Measurements from ENCODE around the gene NXF1. TPM values are rescaled to one million over a fixed set of nuclear protein-coding genes. Genes with fewer than 3 reads are reported as not detected.
"Not testable (repeated sequence)": the region's sequence is repeated elsewhere in the genome, so short reads cannot be mapped to it uniquely, and the experiment has no call there.

Gene NXF1
- total RNA-seq, 2 experiments from 2014 or later: 89.5 to 97.6 TPM

DNA sequence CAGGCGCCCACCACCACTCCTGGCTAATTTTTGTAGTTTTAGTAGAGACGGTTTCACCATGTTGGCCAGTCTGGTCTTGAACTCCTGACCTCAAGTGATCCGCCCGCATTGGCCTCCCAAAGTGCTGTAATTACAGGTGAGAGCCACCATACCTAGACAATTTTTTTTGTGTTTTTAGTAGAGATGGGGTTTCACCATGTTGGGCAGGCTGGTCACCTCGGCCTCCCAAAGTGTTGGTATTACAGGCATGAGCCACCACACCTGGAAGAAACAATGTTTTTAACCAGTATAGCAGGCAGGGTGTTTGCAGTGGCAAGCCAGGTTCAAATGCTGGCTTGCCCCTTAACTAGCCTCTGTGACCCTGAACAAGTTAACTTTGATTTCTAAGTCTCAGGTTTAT is 55.3 kb downstream of the NXF1 start:
- H3K4me3 Mint-ChIP-seq; POLR2A ChIA-PET; H3K27me3 Mint-ChIP-seq; H3K9me3 Mint-ChIP-seq (ENCODE audit: low read depth); ATAC-seq; DNase-seq; H3K36me3 Mint-ChIP-seq (ENCODE audit: low read depth): not testable (repeated sequence)
- intact Hi-C loops (cut with DNase I, micrococcal nuclease): loop anchor here in 1 of 2 experiments (5.0 kb wide), 1 partner anchor 37 kb away; the partner anchor contains the start of gene TMEM179B
- Mint-ChIP-seq H3K27ac (peak overlapping the region; percentile 25), H3K4me1 (peaks cover 29% of the 10 kb centered on the region)
- CTCF ChIA-PET: interaction anchor here (0.6 to 1.5 kb wide), 2 partner anchors 12 to 134 kb away, joined by 4 read pairs; partner anchors contain the start of gene POLR2G

DNA sequence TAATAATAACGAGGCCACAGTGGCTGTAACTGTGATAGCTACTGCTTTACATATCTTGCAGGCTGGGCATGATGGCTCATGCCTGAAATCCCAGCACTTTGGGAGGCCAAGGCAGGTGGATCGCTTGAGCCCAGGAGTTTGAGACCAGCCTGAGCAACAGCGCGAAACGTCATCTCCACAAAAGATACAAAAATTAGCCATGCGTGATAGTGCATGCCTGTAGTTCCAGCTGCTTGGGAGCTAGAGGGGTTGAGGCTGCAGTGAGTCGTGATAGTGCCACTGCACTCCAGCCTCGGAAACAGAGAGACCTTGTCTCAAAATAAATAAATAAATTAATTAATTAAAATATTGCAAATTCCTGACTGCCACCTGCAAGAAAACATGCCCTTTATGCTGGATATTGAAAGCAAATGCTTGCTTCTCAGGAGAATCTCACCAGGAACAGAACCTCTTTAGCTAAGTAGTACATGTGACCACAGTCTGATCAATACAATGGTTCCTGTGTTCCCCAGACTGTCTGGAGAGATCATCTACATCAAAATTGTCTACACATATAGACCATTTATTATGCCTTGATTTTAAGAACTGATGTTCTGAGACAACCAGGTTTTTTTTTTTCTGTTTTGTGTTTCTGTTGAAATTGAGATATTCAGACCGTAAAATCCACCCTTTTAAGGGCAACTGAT is 57.6 kb downstream of the NXF1 start:
- H3K9me3 Mint-ChIP-seq (ENCODE audit: low read depth): no peaks in the 10 kb centered on the region
- no peak for DNase-seq
- H3K4me3 Mint-ChIP-seq: no peak overlapping the region
- ChIA-PET POLR2A (interaction anchor here (0.5 to 0.7 kb wide), 2 partner anchors 15 to 133 kb away, joined by 3 read pairs; partner anchors contain the start of gene SLC3A2), CTCF (interaction anchor here (0.8 to 2.1 kb wide), 3 partner anchors 144 to 323 kb away, joined by 3 to 5 read pairs (median 4); no protein-coding TSS in a partner anchor)
- H3K36me3 Mint-ChIP-seq (ENCODE audit: low read depth): peaks cover 6% of the 10 kb centered on the region
- H3K27ac Mint-ChIP-seq: no peak overlapping the region
- intact Hi-C loops (cut with DNase I, micrococcal nuclease): no loop called here
- no peak for ATAC-seq
- no peaks in the 10 kb centered on the region for H3K27me3 Mint-ChIP-seq
- H3K4me1 Mint-ChIP-seq: peaks cover 17% of the 10 kb centered on the region

Small RNA genes within 50 kb of the gene (microRNA-seq; reads per million reads assigned to microRNA genes)
- 3.2 reads per million for gene MIR6514 (ENCODE audit: borderline replicate concordance)
- 2.1 reads per million for gene MIR6748 (ENCODE audit: borderline replicate concordance)

Other genes starting within 250 kb of the NXF1 start
- gene EEF1G, start 231.5 kb downstream of the NXF1 start, total RNA-seq: 1,000 to 10,000 TPM; 1,986 to 2,351 TPM
- gene TUT1, start 213.9 kb downstream of the NXF1 start, total RNA-seq: 10 to 100 TPM; 32.5 to 36.0 TPM
- 100 to 1,000 TPM; 159 to 179 TPM for gene MTA2, start 203.6 kb downstream of the NXF1 start, total RNA-seq
- 100 to 1,000 TPM; 101 to 112 TPM for gene EML3, start 192.7 kb downstream of the NXF1 start, total RNA-seq
- 1 to 10 TPM; 1.5 to 1.9 TPM for gene ROM1, start 192.2 kb downstream of the NXF1 start, total RNA-seq
- 10 to 100 TPM; 48.7 to 57.5 TPM for gene B3GAT3, start 183.5 kb downstream of the NXF1 start, total RNA-seq
- gene GANAB, start 158.8 kb downstream of the NXF1 start, total RNA-seq: 100 to 1,000 TPM; 208 to 218 TPM
- 10 to 100 TPM; 26.0 to 29.9 TPM for gene INTS5, start 152.1 kb downstream of the NXF1 start, total RNA-seq
- gene C11orf98, start 140.2 kb downstream of the NXF1 start, total RNA-seq: 100 to 1,000 TPM; 108 to 135 TPM
- gene CSKMT, start 140.1 kb downstream of the NXF1 start, total RNA-seq: 10 to 100 TPM; 12.6 to 31.3 TPM
- gene UQCC3, start 133.8 kb downstream of the NXF1 start, total RNA-seq: 1 to 10 TPM; 4.1 to 6.4 TPM
- gene LBHD1, start 133.2 kb downstream of the NXF1 start, total RNA-seq: 10 to 100 TPM; 11.9 to 15.5 TPM
- gene UBXN1, start 126.4 kb downstream of the NXF1 start, total RNA-seq: 100 to 1,000 TPM in 1 of 2 experiments, 10 to 100 TPM in 1; 95.6 to 119 TPM
- gene LRRN4CL, start 115.9 kb downstream of the NXF1 start, total RNA-seq: under 1 TPM in 1 of 2 experiments, not detected in 1; 0.16 TPM
- gene BSCL2, start 98.0 kb downstream of the NXF1 start, total RNA-seq: 10 to 100 TPM; 16.7 to 28.0 TPM
- gene GNG3, start 97.8 kb downstream of the NXF1 start, total RNA-seq: not detected
- gene HNRNPUL2, start 78.0 kb downstream of the NXF1 start, total RNA-seq: 10 to 100 TPM; 48.7 to 59.6 TPM
- 10 to 100 TPM; 40.8 to 54.1 TPM for gene TTC9C, start 77.0 kb downstream of the NXF1 start, total RNA-seq
- gene ZBTB3, start 51.3 kb downstream of the NXF1 start, total RNA-seq: 10 to 100 TPM in 1 of 2 experiments, 1 to 10 TPM in 1; 6.0 to 10.2 TPM
- 100 to 1,000 TPM in 1 of 2 experiments, 10 to 100 TPM in 1; 87.1 to 125 TPM for gene POLR2G, start 43.9 kb downstream of the NXF1 start, total RNA-seq
- gene TAF6L, start 34.0 kb downstream of the NXF1 start, total RNA-seq: 10 to 100 TPM; 10.2 to 12.6 TPM
- 10 to 100 TPM; 19.5 to 35.9 TPM for gene TMEM179B, start 18.0 kb downstream of the NXF1 start, total RNA-seq
- gene TMEM223, start 13.4 kb downstream of the NXF1 start, total RNA-seq: 10 to 100 TPM; 11.1 to 12.6 TPM
- gene STX5, start 26.6 kb upstream of the NXF1 start, total RNA-seq: 10 to 100 TPM; 19.3 to 21.8 TPM
- under 1 TPM in 1 of 2 experiments, not detected in 1; 0.42 TPM for gene TEX54, start 27.4 kb upstream of the NXF1 start, total RNA-seq
- 10 to 100 TPM; 83.1 to 93.1 TPM for gene WDR74, start 34.1 kb upstream of the NXF1 start, total RNA-seq
- 100 to 1,000 TPM; 401 to 402 TPM for gene SLC3A2, start 75.5 kb upstream of the NXF1 start, total RNA-seq
- not detected for gene CHRM1, start 115.9 kb upstream of the NXF1 start, total RNA-seq
- not detected for gene SLC22A6, start 179.5 kb upstream of the NXF1 start, total RNA-seq
- not detected for gene SLC22A8, start 210.4 kb upstream of the NXF1 start, total RNA-seq

All from activated CD4-positive, alpha-beta T cell treated with anti-CD3 and anti-CD28 coated beads for 36 hours (primary cell).